Measurements from ENCODE around the gene SYNE3.

Gene SYNE3

GRCh38 chr14:95540236-95540855 lies 23.9 kb upstream of the SYNE3 start:
- no peak for DNase-seq

- DNase-seq = no peak
Observed at GRCh38 chr14:95538801-95539509, 22.5 kb upstream of the SYNE3 start.

GRCh38 chr14:95537298-95538089 lies 21.0 kb upstream of the SYNE3 start:
- DNase-seq = no peak

DNA sequence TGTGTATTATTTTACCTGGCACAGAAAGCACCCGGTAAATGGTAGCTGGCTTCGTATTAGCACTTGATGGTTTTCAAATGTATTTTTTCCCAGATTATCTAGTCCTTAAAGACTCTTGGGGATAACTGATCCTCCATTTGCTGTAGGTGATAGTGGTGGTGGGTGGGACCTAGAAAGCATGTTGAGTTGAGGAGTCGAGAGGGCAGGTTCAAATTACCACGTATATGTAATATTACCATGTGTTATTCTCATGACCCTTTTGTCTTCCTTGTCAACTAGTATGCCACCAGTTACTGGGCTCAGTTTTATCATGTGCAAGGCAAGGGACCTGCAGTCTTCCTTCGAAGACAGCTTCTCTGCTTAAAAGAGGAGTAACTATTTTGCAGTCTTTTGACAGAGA lies 20.2 kb upstream of the SYNE3 start:
- DNase-seq = no peak

DNA sequence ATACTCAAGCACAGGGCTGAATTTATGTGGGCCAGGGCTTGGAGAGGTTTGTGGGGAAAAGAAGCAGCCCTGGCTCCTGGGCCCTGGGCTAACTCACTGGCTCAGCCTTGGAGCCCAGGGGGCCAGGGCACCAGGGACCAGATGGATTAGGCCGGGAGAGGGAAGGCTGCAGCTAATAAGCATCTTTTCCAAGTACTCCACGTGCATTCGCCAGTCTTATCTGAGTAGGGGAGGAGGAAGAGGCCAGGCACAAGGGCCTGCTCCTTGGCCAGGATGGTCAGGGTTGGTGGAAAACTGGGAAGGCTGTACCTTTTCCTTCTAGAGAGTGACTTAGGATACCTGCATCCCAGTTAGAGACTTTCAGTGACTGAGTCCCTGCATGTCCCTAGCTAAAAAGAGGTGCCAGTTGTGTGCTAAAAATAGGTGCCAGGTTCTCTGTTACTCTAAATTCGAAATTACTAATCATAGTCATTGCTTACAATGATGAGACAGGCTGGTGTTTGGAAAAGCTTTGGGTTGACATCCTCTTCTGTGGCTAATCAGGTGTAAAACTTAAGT lies 19.7 kb upstream of the SYNE3 start:
- no peak for DNase-seq

- no peak for DNase-seq
Observed at GRCh38 chr14:95535226-95536021, 19.0 kb upstream of the SYNE3 start.

DNA sequence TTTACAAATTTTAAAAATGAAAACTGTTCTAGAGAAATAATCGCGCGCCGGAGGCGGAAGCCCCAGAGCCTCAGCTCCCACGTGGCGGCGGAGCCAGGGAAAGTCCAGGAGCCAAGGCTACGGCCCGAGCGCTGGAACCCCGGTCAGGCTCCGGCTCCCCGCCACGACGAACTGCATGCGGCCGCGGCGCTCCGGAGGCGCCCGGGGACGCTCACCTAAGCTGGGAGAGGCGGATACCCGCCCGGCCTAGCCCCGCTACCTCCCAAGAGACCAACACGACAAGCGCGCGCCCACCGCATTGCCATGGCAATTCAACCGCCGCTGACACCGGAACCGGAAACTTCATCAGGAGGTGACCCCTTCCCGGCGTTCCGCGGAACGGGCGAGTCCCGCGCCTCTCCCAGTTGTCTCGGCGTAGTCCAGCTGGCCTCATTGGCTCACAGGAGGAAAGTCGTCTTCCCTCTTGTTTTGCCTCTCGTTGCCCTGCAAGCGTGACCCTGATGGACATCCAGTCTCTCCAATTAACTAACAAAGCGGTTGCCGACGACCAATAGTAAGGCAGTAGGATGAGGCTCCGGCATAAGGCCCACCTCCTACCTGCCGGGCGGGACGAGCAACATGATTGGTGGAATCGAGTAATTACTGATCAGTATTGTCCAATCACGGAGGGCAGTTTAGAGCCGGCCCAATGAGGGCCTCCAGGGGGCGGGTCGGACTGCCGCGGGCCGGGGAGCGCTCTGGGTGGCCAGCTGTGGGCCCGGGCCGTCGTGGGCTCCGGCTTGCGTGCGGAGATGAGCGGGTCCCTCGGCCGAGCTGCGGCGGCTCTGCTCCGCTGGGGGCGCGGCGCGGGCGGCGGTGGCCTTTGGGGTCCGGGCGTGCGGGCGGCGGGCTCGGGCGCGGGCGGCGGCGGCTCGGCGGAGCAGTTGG lies 18.1 kb upstream of the SYNE3 start, which contains the start of gene GLRX5:
Gene GLRX5, plus strand, starts transcription at position 752 of the 927 bp plus-strand sequence. Its CDS starts 40 bp downstream, at position 792.
- peak; percentile 99 for DNase-seq

- no peak for DNase-seq
Observed at GRCh38 chr14:95533822-95534221, 17.4 kb upstream of the SYNE3 start.

GRCh38 chr14:95533391-95533821 lies 17.0 kb upstream of the SYNE3 start:
- DNase-seq = no peak

DNA sequence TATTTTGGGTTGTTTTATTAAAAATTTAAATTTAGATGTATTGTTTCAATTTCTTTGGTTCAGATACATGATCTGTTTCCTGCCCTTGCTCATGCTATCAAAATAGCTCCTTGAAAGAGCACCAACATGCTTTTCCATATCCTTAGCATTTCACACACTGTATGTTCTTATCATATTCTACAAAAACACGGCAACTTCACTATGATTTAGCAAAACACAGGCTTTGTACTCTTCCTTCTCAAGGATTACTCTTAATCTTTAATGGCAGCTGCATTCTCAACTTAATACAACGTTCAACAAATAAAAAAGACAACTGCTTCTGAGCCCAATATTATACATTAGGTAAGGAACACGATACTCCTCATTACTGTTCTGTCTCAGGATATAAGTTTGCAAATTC lies 15.5 kb upstream of the SYNE3 start:
- no peak for DNase-seq

- DNase-seq = no peak
Observed at GRCh38 chr14:95531473-95531872, 15.0 kb upstream of the SYNE3 start.

DNA sequence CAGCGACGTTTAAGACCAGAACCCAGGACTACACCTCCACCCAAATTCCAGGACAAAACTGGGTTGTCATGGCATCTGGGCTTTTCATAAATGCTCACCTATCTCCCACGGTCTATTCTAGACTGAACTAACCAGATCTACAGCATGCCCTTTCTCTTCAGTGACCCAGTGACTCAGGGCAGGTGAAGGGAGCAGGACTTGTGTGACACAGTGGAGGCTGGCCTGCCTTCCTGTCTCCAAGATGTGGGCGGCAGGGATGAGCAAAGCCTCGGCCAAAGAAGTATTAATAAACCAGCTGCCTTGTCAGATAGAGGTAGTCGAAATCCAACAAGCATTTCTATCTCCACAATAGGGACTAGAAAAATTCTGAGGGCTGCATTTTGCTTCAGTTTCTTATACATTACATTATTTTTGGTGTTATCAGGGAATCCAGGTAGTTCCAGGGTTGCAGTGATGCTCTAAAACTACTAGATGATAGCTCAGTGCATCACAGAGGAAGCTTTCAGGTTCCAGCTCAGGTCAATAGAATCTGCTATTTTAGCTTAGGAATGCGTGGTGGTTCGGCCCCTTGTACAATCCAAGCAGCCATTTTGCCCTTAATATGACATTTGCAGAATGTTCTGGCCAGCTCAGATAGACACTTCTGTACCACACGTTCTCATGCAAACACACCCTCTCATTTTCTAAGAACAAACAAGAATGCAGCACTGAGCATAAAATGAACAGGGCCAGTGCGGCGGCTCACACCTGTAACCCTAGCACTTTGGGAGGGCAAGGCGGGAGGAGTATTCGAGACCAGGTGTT lies 14.2 kb upstream of the SYNE3 start:
- no peak for DNase-seq

GRCh38 chr14:95529216-95529615 lies 12.8 kb upstream of the SYNE3 start:
- no peak for DNase-seq

DNA sequence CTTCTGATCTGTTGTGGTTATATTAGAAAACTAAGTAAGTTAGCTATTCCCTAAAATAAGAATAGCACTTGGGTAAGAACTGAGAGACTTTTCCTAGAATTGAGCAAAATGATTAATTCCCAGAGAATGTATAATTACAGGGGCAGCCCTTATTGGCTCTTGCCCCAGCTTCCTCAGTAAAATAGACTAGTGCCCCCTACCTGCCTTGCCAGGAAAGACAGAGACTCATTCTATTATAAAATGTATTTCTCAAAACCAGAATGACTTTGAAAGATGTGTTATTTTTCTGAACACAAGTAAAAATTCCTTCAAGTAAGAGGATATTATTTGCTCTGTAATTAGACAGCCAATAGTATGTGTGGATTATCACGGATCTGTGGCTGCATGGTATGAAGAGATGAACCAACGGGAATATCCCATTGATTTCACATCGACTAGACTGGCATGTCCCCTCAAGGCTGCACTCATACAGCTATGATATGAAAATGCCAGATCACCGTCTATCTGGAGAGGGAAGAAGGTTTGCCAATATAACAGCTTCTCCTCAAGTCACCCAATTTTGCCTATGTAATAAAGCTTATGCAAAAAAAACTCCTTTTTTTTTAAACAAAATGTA lies 11.0 kb upstream of the SYNE3 start:
- no peak for DNase-seq

- no peak for DNase-seq
Observed at GRCh38 chr14:95526483-95527386, 10.3 kb upstream of the SYNE3 start.

GRCh38 chr14:95525999-95526398 lies 9.5 kb upstream of the SYNE3 start:
- DNase-seq = no peak

DNA sequence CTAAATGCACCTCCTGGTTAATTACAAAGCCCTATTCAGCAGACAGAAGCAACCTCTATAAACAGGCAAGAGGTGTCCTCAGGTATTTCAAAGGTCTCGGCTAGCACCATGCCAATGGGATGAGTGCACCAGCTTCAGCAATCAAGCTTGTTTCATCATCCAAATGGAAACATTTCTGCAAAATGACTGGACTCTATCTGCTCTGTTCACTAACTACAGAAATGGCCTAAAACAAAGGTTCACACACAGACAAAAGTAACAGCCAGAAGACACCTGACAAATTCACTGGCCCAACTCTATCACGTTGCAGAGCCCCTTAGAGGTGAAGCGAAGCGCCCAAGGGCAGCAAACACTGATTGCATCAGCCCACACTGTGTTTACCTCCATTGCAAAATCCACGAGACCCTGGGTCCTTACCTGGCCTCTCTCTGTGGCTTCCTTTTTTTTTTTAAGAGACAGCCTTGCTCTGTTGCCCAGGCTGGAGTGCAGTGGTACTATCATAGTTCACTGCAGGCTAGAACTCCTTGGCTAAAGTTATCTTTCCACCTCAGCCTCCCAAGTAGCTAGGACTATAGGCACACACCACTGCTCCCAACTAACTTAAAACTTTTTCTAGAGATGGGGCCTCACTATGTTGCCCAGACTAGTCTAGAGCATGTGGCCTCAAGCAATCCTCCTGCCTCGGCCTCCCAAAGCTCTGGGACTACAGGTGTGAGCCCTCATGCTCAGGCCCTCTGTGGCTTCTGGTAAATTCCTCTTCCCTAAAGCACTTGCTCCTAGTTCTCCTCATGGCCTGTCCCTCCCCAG lies 8.5 kb upstream of the SYNE3 start:
- DNase-seq = no peak

GRCh38 chr14:95523815-95524448 lies 7.5 kb upstream of the SYNE3 start:
- DNase-seq = peak; percentile 24

Measured in GDM1 (cell line).